Measurements from ENCODE around the gene MACROD2.

MACROD2 gene

GRCh38 chr20:14928083-14928482 is 932.8 kb downstream of the MACROD2 start:
- Histone ChIP-seq H3K4me3 (ENCODE audit: low read depth, low read length) (no peak overlapping the region), H3K9me3 (ENCODE audit: control insufficient read depth, insufficient read depth, low read depth, low read length) (no peaks in the 10 kb centered on the region), H3K36me3 (ENCODE audit: control insufficient read depth in 2 of 2, insufficient read depth in 1 of 2, low read length in 2 of 2) (no peaks in the 10 kb centered on the region), H3K4me1 (ENCODE audit: control insufficient read depth, insufficient read depth, low read length) (peaks cover 6% of the 10 kb centered on the region; the same call in 1 of the 2 replicates), H3K27ac (ENCODE audit: extremely low read depth, low read depth, low read length) (no peak overlapping the region)
- ChIA-PET POLR2A (no interaction called here), CTCF (no interaction called here)
- no peak for TF ChIP-seq ZNF354C (tag by site-specific recombination; IDR thresholded peaks at IDR 0.05; ENCODE audit: borderline replicate concordance, low read depth)
- TF ChIP-seq ZNF146 (tag by site-specific recombination; IDR thresholded peaks at IDR 0.05) = no peak
- no peak for TF ChIP-seq IKZF3 (tag by site-specific recombination; IDR thresholded peaks at IDR 0.05)
- no peak for TF ChIP-seq ZNF792 (tag by site-specific recombination; IDR thresholded peaks at IDR 0.05)
- no peak for TF ChIP-seq KLF10 (tag by site-specific recombination; IDR thresholded peaks at IDR 0.05)
- TF ChIP-seq ZNF341 (tag by site-specific recombination; IDR thresholded peaks at IDR 0.05; ENCODE audit: low read depth) = no peak
- no peak for TF ChIP-seq ZFHX2 (tag by site-specific recombination; conservative IDR thresholded peaks at IDR 0.05)
- TF ChIP-seq ZNF350 (tag by site-specific recombination; IDR thresholded peaks at IDR 0.05) = peak; percentile 45; the same call in 1 of the 2 replicates
- TF ChIP-seq ZNF776 (tag by site-specific recombination; IDR thresholded peaks at IDR 0.05; ENCODE audit: borderline replicate concordance) = no peak
- TF ChIP-seq GLIS2 (tag by site-specific recombination; IDR thresholded peaks at IDR 0.05) = no peak
- TF ChIP-seq ZXDB (tag by site-specific recombination; IDR thresholded peaks at IDR 0.05) = no peak
- no peak for TF ChIP-seq ZEB2 (tag by site-specific recombination; IDR thresholded peaks at IDR 0.05)
- TF ChIP-seq ZNF449 (tag by site-specific recombination; IDR thresholded peaks at IDR 0.05) = no peak
- TF ChIP-seq ZBTB44 (tag by site-specific recombination; IDR thresholded peaks at IDR 0.05) = peak; percentile 9; the same call in 1 of the 2 replicates

GRCh38 chr20:14929388-14929787 is 934.1 kb downstream of the MACROD2 start:
- Histone ChIP-seq H3K4me3 (ENCODE audit: low read depth, low read length) (no peak overlapping the region), H3K4me1 (ENCODE audit: control insufficient read depth, insufficient read depth, low read length) (peaks cover 6% of the 10 kb centered on the region; the same call in 1 of the 2 replicates), H3K36me3 (ENCODE audit: control insufficient read depth in 2 of 2, insufficient read depth in 1 of 2, low read length in 2 of 2) (no peaks in the 10 kb centered on the region), H3K9me3 (ENCODE audit: control insufficient read depth, insufficient read depth, low read depth, low read length) (no peaks in the 10 kb centered on the region), H3K27ac (ENCODE audit: extremely low read depth, low read depth, low read length) (no peak overlapping the region)
- ChIA-PET CTCF (no interaction called here), POLR2A (no interaction called here)
- TF ChIP-seq ZNF175 (tag by site-specific recombination; IDR thresholded peaks at IDR 0.05) (no peak), ZNF146 (tag by site-specific recombination; IDR thresholded peaks at IDR 0.05) (no peak), YY2 (tag by site-specific recombination; IDR thresholded peaks at IDR 0.05) (no peak), ZNF24 (tag by site-specific recombination; IDR thresholded peaks at IDR 0.05) (no peak), ZNF530 (tag by site-specific recombination; IDR thresholded peaks at IDR 0.05; ENCODE audit: low read depth) (no peak), ZNF623 (tag by site-specific recombination; IDR thresholded peaks at IDR 0.05) (no peak), MEIS1 (CRISPR knock-in tag; IDR thresholded peaks at IDR 0.05; ENCODE audit: borderline replicate concordance) (no peak), ZNF473 (tag by site-specific recombination; IDR thresholded peaks at IDR 0.05) (no peak), ZBTB48 (tag by site-specific recombination; IDR thresholded peaks at IDR 0.05) (no peak), CTCF (tag by site-specific recombination; IDR thresholded peaks at IDR 0.05) (no peak), RBAK (tag by site-specific recombination; IDR thresholded peaks at IDR 0.05) (no peak), ZNF692 (tag by site-specific recombination; IDR thresholded peaks at IDR 0.05) (no peak), ZNF501 (tag by site-specific recombination; IDR thresholded peaks at IDR 0.05) (no peak)
